ENCODE measurements around the gene UROC1.

GRCh38 chr3:126434264-126434590 lies 83.3 kb downstream of the UROC1 start:
- no peak for TF ChIP-seq CTCF (IDR thresholded peaks at IDR 0.05)
- no peak for TF ChIP-seq POLR2A (IDR thresholded peaks at IDR 0.05)
- no peak for TF ChIP-seq EP300 (IDR thresholded peaks at IDR 0.05)

Data from upper lobe of left lung (tissue), 4 donors.